HG03520 (cell line): ENCODE results near the gene RARS1.

ENCODE experiments used
- ATAC-seq: cut with Tn5 transposase; IDR thresholded peaks from one replicate; pipeline ENCODE4 v1.9.1; 2021; ENCODE audit warnings: mild to moderate bottlenecking, moderate library complexity; ENCODE audit not compliant: unreplicated experiment

RARS1 gene

GRCh38 chr5:168486136-168486879 lies at the start of gene RARS1:
RARS1 (plus strand) TSS chr5:168486471; CDS start chr5:168486499, 28 bp downstream.
- peak; percentile 72 for ATAC-seq

GRCh38 chr5:168438349-168438748 lies 47.9 kb upstream of the RARS1 start:
- ATAC-seq, result no peak

- ATAC-seq, result no peak
These were observed 42.7 kb upstream of the RARS1 start for GRCh38 chr5:168443533-168443932.

GRCh38 chr5:168443950-168444700 lies 42.1 kb upstream of the RARS1 start:
- ATAC-seq, result no peak

GRCh38 chr5:168446983-168447619 lies 39.2 kb upstream of the RARS1 start:
- ATAC-seq, result no peak

- ATAC-seq, result no peak
These were observed 38.5 kb upstream of the RARS1 start for GRCh38 chr5:168447808-168448207.

GRCh38 chr5:168449166-168449565 lies 37.1 kb upstream of the RARS1 start:
- ATAC-seq, result no peak

- ATAC-seq, result no peak
These were observed 34.7 kb upstream of the RARS1 start for GRCh38 chr5:168451565-168451964.

GRCh38 chr5:168455201-168455600 lies 31.1 kb upstream of the RARS1 start:
- ATAC-seq, result no peak

GRCh38 chr5:168457542-168457941 lies 28.7 kb upstream of the RARS1 start:
- ATAC-seq, result no peak

GRCh38 chr5:168460606-168461005 lies 25.7 kb upstream of the RARS1 start:
- no peak for ATAC-seq

GRCh38 chr5:168463081-168463480 lies 23.2 kb upstream of the RARS1 start:
- ATAC-seq, result no peak

GRCh38 chr5:168464214-168464613 lies 22.1 kb upstream of the RARS1 start:
- ATAC-seq, result no peak

- no peak for ATAC-seq
These were observed 21.6 kb upstream of the RARS1 start for GRCh38 chr5:168464641-168465040.

GRCh38 chr5:168467755-168468330 lies 18.4 kb upstream of the RARS1 start:
- ATAC-seq, result no peak

GRCh38 chr5:168468836-168469235 lies 17.4 kb upstream of the RARS1 start:
- ATAC-seq, result no peak

- no peak for ATAC-seq
These were observed 16.5 kb upstream of the RARS1 start for GRCh38 chr5:168469816-168470215.

- ATAC-seq, result no peak
These were observed 14.5 kb upstream of the RARS1 start for GRCh38 chr5:168471785-168472184.

GRCh38 chr5:168472329-168472728 lies 13.9 kb upstream of the RARS1 start:
- ATAC-seq, result no peak

GRCh38 chr5:168474319-168474718 lies 12.0 kb upstream of the RARS1 start:
- ATAC-seq, result no peak

GRCh38 chr5:168477060-168477459 lies 9.2 kb upstream of the RARS1 start:
- ATAC-seq, result no peak
